Measurements from ENCODE around the gene ABL2.
"Not testable (repeated sequence)": the region's sequence is repeated elsewhere in the genome, so short reads cannot be mapped to it uniquely, and the experiment has no call there.

The ABL2 gene

DNA sequence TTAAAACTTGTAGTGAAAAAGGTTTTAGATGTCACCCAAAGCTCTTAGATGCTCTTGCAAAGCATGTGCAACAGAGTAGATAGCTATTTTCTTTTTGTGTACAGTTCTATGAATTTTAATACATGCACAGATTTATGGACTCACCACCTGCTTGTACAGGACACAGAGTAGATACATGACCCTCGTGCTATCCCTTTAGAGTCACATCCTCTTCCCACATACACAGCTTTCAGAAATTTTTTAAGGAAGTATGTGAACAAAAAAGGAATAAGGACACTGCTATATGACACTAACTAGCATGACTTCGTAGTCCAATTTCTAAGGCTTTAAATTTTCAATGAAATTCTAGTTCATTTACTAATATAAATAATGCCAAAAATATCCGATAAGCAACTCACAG lies 60.9 kb downstream of the ABL2 start:
- no peak for DNase-seq

DNA sequence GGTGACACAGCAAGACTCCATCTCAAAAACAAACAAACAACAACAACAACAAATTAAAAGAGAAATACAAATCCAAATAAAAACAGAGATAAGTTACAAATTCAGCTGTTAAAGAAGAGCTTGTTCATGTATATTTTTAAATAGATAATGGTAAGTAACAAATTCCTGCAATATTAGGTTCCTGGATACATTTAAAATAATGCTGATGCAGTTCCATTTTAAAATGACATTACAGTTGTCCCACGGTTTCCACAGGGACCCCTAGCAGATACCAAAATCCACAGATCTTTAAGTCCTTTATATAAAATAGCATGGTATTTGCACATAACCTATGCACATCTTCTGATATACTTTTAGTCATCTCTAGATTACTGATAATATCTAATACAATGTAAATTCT lies 61.5 kb downstream of the ABL2 start:
- no peak for DNase-seq

DNA sequence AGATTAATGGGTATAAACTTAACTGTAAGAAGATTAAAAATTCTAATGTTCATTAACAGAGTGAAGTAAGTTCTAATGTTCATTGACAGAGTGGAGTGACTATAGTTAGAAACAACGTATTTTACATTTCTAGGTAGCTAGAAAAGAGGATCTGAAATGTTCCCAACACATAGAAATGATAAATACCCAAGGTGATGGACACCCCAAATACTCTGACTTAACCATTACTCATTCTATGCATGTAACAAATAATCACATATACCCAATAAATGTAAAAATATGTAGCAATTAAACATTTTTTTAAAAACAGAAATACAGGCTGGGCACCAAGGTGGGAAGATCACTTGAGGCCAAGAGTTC lies 62.1 kb downstream of the ABL2 start:
- no peak for DNase-seq

- no peak for DNase-seq
Observed at GRCh38 chr1:179166663-179167417, 62.6 kb downstream of the ABL2 start.

DNA sequence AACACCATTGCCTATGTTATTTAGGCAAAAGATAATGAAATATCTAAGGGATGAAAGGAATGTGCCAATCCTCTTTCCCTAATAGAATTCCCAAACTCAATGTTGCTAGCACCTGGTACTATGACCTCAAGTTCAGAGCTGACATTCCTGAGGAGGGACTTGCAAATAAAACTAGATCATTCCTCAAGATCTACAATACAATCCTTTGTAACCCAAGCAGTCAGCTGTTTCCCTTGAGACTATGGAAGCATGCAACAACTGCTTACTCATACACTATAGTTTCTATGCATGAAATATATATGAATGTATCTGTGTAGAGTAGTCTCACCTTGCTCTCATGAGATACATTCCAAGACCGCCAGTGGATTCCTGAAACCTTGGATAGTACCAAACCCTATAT lies 65.0 kb downstream of the ABL2 start:
- no peak for DNase-seq

DNA sequence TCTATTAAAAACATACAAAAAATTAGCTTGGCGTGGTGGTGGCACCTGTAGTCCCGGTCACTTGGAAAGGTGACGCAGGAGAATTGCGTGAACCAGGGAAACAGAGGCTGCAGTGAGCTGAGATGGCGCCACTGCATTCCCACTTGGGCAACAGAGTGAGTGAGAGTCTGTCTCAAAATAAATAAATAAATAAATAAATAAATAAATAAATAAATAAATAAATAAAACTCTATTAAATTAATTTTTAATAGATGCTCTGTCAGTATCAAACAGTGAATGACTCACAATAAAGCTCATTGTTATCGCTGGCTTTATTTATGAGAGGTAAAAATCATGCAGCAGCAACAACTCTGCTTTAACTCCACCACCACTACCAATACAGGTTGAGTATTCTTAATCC lies 72.8 kb downstream of the ABL2 start:
- no peak for DNase-seq

DNA sequence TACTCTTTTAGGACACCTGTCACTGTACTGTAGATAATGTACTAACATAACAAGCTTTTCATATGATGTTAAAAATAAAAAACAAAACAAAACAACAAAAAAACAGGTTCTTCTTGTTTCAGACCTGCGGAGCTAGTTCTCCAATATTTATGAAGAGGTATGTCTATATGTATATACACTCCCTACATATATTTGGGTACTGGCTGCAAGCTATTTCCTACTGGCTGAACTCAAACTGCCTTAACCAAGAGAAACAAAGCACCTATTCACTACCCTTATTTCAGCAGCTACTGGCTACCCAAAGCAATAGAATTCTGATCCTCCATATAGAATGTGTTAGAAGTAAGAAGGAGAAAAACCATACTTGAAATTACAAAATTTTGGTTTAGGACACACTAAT lies 73.5 kb downstream of the ABL2 start:
- DNase-seq: no peak

- DNase-seq: no peak
Observed at GRCh38 chr1:179155615-179156014, 73.9 kb downstream of the ABL2 start.

DNA sequence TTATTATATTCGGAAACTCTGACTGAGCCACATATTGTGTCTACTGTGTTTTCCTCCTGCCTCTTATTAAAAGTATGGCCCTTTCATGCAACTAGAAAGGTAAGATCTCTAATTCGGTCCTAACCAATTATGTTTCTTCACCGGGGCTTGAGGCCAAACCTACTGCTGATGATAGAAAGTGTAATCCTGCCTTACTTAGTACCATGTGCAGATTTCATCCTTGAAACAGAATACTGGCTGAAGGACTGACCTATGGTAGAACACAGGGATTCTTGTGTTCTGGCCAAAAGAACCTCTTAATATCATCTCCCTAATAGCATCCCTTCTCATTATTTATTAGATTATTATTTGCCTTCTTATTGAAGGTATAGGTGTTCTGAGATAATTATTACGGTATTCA lies 75.0 kb downstream of the ABL2 start:
- DNase-seq: no peak

- DNase-seq: no peak
Observed at GRCh38 chr1:179153217-179153616, 76.3 kb downstream of the ABL2 start.

DNA sequence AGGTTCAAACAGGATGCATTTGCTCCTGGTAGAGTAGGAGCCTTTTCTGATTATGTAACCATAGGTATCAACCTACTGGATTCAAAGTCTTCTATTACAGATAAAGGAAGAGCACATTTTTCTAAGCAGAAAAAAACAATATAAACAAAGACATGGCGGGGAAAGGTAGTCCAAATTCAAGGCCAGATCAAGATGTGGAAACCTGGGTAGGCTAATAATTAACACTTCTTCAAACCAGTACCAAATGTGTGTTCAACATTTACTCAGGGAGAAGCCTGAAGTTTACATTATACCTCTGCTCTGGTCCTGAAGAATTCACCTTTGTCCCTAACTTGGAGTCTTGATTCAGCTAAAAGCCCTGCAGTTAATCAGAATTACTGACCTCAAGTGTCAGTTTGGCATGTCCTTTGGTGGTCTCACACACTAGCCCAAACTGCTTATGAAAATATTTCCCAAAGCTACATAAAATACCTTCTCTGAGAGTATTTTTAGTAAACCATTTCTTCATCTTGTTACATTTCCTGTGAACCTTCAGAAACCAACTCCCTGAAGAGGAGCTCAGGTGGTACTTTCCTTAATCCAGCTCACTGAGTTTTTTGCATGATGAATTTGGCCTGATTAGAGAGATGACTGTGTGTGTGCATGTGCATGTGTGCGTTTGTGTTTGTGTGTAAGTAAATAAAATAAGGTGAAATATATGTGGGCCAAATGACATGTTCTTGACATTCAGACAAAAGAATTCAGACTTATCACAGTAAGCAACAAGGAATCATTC lies 77.4 kb downstream of the ABL2 start:
- DNase-seq: no peak

DNA sequence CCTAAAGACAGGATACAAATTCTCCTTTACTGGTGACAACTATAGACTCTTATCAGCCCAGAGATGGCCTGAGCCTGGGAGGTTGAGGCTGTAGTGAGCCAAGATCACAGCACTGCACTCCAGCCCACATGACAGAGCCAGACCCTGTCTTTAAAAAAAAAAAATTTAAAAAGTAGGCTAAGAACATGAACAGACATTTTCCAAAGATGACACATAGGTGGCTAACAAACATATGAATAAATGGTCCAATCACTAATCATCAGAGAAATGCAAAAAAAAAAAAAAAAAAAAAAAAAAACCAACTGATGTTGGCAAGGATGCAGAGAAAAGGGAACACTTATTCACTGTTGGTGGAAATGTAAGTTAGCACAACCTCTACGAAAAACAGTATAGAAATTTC lies 82.6 kb downstream of the ABL2 start:
- DNase-seq: no peak

DNA sequence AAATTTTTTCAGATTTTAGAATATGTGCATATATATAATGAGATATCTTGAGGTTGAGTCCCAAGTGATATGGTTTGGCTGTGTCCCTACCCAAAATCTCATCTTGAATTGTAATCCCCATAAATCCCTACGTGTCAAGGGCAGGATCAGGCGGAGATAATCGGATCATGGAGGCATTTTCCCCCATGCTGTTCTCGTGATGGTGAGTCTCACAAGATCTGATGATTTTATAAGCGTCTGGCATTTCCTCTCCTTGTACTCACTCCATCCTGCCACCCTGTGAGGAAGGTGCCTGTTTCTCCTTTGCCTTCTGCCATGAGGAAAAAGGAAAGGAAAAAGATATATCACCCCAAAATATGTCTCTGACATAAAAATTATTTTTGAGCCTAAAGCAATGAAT lies 83.0 kb downstream of the ABL2 start:
- no peak for DNase-seq

- DNase-seq: no peak
Observed at GRCh38 chr1:179145521-179145920, 84.0 kb downstream of the ABL2 start.

- no peak for DNase-seq
Observed at GRCh38 chr1:179144626-179145025, 84.9 kb downstream of the ABL2 start.

- no peak for DNase-seq
Observed at GRCh38 chr1:179143322-179143721, 86.2 kb downstream of the ABL2 start.

DNA sequence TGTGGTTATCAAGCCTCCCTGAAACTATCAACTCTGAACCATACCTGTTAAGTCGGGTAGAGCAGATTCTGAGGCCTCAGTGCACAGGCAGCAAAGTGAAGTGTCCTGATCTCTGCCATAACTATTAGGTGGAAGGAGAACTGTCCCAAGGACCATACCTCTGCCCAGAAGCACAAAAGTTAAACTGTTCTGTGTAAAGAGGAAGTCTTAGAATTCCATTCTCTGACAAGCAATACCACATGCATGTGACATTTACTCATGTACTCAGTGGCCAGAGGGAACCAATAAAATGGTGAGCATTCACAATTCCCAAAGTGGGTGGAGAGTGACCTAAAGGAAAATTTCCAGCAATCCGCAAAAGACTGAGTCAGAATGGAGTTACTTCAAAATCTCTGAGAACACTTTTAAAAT lies 86.6 kb downstream of the ABL2 start:
- DNase-seq: peak; percentile 1

- peak; percentile 1 for DNase-seq
Observed at GRCh38 chr1:179141592-179142251, 87.8 kb downstream of the ABL2 start.

DNA sequence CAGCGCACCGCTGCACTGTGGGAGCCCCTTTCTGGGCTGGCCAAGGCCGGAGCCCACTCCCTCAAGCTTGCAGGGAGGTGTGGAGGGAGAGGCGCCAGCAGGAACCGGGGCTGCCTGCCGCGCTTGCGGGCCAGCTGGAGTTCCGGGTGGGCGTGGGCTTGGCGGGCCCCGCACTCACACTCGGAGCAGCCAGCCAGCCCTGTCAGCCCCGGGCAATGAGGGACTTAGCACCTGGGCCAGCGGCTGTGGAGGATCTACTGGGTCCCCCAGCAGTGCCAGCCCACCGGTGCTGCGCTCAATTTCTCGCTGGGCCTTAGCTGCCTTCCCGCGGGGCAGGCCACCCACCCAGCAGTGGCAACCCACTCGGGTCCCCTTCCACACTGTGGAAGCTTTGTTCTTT lies 90.7 kb downstream of the ABL2 start:
- not testable (repeated sequence) for DNase-seq

DNA sequence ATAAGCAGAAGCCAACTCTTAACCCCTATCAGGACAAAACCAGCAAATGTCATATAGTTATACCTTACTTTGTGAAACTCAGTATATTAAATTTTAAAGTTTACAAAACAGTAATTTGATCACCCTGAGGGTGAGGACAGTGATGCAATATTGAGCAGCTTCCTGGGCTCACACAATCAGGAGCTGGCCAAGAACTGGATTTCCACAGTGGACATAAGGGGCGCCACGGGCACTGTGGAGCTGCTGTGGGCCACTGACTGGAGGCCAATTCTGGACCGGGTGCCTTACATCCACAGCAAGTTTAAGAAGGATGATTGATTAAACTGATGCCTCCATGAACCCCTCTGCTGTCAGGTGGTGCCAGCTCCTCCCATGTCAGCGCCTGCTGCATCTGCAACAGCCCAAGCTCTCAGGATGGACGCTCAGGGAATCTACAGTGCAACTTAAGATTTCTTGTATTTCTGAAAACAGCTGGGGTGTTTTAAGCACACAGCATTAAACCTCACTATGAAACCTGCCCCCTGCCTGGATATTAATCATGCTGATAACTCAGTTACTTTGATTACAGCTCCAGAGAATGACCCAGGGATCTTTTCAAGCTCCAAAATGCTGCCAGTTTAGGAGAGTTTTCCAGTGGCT lies 91.7 kb downstream of the ABL2 start:
- no peak for DNase-seq

DNA sequence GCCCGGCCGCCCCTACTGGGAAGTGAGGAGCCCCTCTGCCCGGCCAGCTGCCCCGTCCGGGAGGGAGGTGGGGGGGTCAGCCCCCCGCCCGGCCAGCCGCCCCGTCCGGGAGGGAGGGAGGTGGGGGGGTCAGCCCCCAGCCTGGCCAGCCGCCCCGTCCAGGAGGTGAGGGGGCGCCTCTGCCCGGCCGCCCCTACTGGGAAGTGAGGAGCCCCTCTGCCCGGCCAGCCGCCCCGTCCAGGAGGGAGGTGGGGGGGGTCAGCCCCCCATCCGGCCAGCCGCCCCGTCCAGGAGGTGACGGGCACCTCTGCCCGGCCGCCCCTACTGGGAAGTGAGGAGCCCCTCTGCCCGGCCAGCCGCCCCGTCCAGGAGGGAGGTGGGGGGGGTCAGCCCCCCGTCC lies 93.8 kb downstream of the ABL2 start:
- DNase-seq: not testable (repeated sequence)

DNA sequence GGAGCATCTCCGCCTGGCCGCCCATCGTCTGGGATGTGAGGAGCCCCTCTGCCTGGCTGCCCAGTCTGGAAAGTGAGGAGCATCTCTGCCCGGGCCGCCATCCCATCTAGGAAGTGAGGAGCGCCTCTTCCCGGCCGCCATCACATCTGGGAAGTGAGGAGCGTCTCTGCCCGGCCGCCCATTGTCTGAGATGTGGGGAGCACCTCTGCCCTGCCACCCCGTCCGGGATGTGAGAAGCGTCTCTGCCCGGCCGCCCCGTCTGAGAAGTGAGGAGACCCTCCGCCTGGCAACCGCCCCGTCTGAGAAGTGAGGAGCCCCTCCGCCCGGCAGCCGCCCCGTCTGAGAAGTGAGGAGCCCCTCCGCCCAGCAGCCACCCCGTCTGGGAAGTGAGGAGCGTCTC lies 94.3 kb downstream of the ABL2 start:
- not testable (repeated sequence) for DNase-seq

DNA sequence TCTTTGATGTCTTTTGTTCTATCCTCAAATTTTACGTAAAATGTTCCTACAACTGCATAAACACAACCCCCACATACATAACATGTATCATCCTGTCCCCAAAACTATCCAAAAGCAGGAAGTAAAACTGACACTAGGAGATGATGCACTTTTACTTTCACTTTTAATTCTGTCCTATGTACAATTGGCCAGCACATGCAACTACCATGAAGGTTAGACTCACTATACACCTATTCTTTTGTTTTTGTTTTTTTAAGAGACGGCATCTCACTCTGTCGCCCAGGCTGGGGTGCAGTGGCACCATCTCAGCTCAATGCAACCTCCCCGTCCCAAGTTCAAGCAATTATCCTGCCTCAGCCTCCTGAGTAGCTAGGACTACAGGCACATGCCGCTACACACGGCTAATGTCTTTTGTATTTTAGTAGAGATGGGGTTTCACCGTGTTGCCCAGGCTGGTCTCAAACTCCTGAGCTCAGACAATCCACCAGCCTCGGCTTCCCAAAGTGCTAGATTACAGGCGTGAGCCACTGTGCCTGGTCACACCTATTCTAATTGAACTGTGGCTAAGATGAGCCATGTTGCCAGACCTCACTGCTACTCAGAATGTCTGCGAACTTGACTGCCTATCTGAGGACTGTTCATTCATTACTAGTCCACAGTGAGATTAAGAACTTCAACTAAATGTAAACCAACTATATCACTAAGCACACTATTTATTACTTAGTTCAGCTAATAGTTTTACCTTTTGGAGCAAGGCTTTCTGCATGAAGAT lies 99.6 kb downstream of the ABL2 start:
- DNase-seq: peak; percentile 3
